GM12891 (cell line): ENCODE results near the gene PNPLA6.

Experiments
- PAX5 ChIP-seq: IDR thresholded peaks from 2 replicates; pipeline ENCODE4 v1.6.1; 2011; ENCODE audit warnings: low read length, moderate library complexity, mild to moderate bottlenecking; ENCODE audit not compliant: insufficient read depth, severe bottlenecking
- POLR2A ChIP-seq: IDR thresholded peaks from 2 replicates; pipeline ENCODE4 v1.6.1; 2011; ENCODE audit warnings: low read depth, low read length, control low read depth
- POLR2AphosphoS5 ChIP-seq: IDR thresholded peaks from 2 replicates; pipeline ENCODE4 v1.6.1; 2011; ENCODE audit warnings: low read depth, low read length, control low read depth
- POU2F2 ChIP-seq: IDR thresholded peaks from 2 replicates; pipeline ENCODE4 v1.6.1; 2011; ENCODE audit warnings: low read depth, mild to moderate bottlenecking, control low read depth, low read length, moderate library complexity
- TAF1 ChIP-seq: IDR thresholded peaks from 2 replicates; pipeline ENCODE4 v1.6.1; 2011; ENCODE audit warnings: low read depth, low read length, control low read depth

GRCh38 chr19:7556696-7557315 is 21.3 kb downstream of the PNPLA6 start:
- no peak for TF ChIP-seq POLR2A
- TF ChIP-seq TAF1 = no peak
- TF ChIP-seq POLR2AphosphoS5 = no peak
- no peak for TF ChIP-seq PAX5
- no peak for TF ChIP-seq POU2F2
